ENCODE measurements around the gene YTHDC2. TPM values are rescaled to one million over a fixed set of nuclear protein-coding genes. Genes with fewer than 3 reads are reported as not detected.

Gene YTHDC2
- total RNA-seq, 2 donors from 2014 or later = 25.6 to 27.4 TPM

DNA sequence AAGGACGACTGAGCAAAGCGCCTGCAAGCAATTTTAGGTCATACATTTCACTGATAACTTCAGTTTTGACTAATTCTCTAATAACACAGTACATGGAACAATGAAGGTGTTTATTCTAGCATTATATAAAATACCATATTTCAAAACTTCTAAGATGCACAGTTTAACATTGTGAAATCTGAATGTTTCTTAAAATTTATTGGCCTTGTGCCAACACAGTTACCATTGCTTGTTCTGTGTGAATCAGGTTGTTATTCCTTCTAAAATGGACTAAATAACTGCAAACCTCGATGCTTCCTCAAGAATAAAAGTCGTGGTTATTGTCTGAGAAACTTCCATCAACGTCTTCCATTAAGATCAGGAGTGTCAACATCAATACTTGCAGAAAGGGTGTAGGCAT, 33.3 kb upstream of the YTHDC2 start:
- no peaks in the 10 kb centered on the region for H3K36me3 Mint-ChIP-seq (ENCODE audit: low read depth)
- no peak overlapping the region for H3K9ac ChIP-seq (ENCODE audit: extremely low read depth, low read length, poor library complexity, severe bottlenecking)
- H3K27me3 ChIP-seq (ENCODE audit: control insufficient read depth, insufficient read depth, low read length, poor library complexity, severe bottlenecking) = peaks cover 29% of the 10 kb centered on the region
- no peaks in the 10 kb centered on the region for H3K4me1 Mint-ChIP-seq
- H3K27me3 Mint-ChIP-seq (ENCODE audit: insufficient read depth) = peaks cover 17% of the 10 kb centered on the region
- H3K36me3 ChIP-seq (ENCODE audit: control insufficient read depth, insufficient read depth, low read length) = no peaks in the 10 kb centered on the region
- no peak for DNase-seq
- no peak overlapping the region for H3K4me3 Mint-ChIP-seq
- H3K4me3 ChIP-seq (ENCODE audit: low read length) = no peak overlapping the region
- H3K9me3 Mint-ChIP-seq = no peaks in the 10 kb centered on the region
- H3K4me1 ChIP-seq (ENCODE audit: control insufficient read depth, insufficient read depth, low read length) = no peaks in the 10 kb centered on the region
- H3K27ac ChIP-seq (ENCODE audit: low read depth, low read length) = no peak overlapping the region
- no peaks in the 10 kb centered on the region for H3K9me3 ChIP-seq (ENCODE audit: control insufficient read depth, low read length)
- no peak overlapping the region for H3K27ac Mint-ChIP-seq
- 85 to 94% methylated on average over 3 to 5 of the region's 5 CpGs for WGBS, 2 experiments (ENCODE audit: insufficient coverage in 1 of 2, insufficient read length in 1 of 2)
- TF ChIP-seq, protein P1, sequence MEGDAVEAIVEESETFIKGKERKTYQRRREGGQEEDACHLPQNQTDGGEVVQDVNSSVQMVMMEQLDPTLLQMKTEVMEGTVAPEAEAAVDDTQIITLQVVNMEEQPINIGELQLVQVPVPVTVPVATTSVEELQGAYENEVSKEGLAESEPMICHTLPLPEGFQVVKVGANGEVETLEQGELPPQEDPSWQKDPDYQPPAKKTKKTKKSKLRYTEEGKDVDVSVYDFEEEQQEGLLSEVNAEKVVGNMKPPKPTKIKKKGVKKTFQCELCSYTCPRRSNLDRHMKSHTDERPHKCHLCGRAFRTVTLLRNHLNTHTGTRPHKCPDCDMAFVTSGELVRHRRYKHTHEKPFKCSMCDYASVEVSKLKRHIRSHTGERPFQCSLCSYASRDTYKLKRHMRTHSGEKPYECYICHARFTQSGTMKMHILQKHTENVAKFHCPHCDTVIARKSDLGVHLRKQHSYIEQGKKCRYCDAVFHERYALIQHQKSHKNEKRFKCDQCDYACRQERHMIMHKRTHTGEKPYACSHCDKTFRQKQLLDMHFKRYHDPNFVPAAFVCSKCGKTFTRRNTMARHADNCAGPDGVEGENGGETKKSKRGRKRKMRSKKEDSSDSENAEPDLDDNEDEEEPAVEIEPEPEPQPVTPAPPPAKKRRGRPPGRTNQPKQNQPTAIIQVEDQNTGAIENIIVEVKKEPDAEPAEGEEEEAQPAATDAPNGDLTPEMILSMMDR (conservative IDR thresholded peaks at IDR 0.05) = no peak

- WGBS, 2 experiments (ENCODE audit: insufficient coverage in 1 of 2, insufficient read length in 1 of 2) = 2 to 4% methylated on average over 10 to 18 of the region's 18 CpGs
- TF ChIP-seq, protein P1 (conservative IDR thresholded peaks at IDR 0.05) = peak; percentile 23
- H3K9ac ChIP-seq (ENCODE audit: extremely low read depth, low read length, poor library complexity, severe bottlenecking) = no peak overlapping the region
- peak overlapping the region; percentile 90 for H3K4me3 ChIP-seq (ENCODE audit: low read length)
- peaks cover 65% of the 10 kb centered on the region for H3K27me3 ChIP-seq (ENCODE audit: control insufficient read depth, insufficient read depth, low read length, poor library complexity, severe bottlenecking)
- peaks cover 20% of the 10 kb centered on the region for H3K9me3 ChIP-seq (ENCODE audit: control insufficient read depth, low read length)
- Mint-ChIP-seq H3K27me3 (ENCODE audit: insufficient read depth) (peaks cover 66% of the 10 kb centered on the region), H3K4me3 (peak overlapping the region; percentile 79), H3K4me1 (peaks cover 3% of the 10 kb centered on the region), H3K36me3 (ENCODE audit: low read depth) (peaks cover 5% of the 10 kb centered on the region), H3K27ac (no peak overlapping the region), H3K9me3 (peaks cover 28% of the 10 kb centered on the region)
- DNase-seq = no peak
- H3K27ac ChIP-seq (ENCODE audit: low read depth, low read length) = no peak overlapping the region
- H3K4me1 ChIP-seq (ENCODE audit: control insufficient read depth, insufficient read depth, low read length) = no peaks in the 10 kb centered on the region
- no peaks in the 10 kb centered on the region for H3K36me3 ChIP-seq (ENCODE audit: control insufficient read depth, insufficient read depth, low read length)
These were observed 26.1 kb upstream of the YTHDC2 start for GRCh38 chr5:113487416-113487780.

DNA sequence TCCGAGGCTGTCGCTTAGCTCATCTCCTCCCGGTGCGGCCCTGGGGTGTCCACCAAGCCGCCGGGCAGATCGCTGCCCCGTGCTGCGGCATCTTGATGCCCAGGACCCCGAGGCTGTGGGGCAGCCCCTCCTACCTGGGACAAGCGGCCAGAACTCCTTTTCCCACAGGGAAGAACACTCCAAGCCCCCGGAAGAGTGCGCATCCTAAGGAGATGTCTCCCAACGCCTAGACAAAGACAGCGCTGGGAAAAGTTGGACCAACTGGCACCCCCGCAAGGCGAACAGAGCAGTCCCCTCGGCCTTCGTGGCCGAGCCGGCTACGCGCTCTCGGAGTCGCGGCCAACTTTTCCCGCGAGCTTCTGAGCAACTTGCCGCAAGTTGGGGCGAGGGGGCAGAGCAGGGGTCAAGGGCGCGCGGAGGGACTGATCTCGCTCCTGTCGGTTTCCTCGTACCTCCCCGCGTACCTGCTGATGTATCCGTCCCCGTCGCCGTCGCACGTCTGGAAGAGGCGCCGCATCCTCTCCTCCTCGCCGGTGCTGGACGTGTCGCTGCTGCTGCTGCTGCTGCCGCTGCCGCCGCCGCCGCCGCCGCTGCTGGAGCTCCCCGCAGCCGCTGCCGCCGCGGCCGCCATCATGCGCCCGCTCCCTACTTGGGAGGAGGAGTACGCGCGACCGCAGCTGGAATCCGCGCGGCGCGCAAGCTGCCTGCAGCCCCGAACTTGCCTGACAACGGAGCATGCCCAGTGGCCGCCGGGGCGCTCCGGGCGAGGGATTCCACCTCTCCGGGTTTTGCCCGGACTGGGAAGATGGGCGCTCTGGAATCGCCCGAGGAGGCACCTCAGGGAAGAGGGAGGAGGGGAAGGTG, 25.5 kb upstream of the YTHDC2 start, which contains the start of gene MCC:
MCC (minus strand) TSS at position 673 of the 864 bp plus-strand sequence.
- TF ChIP-seq, protein P1 (conservative IDR thresholded peaks at IDR 0.05) = no peak
- peak within 1 kb of the TSS; percentile 39 for H3K27ac Mint-ChIP-seq
- peak within 1 kb of the TSS; percentile 79 for H3K4me3 Mint-ChIP-seq
- Histone ChIP-seq H3K4me3 (ENCODE audit: low read length) (peak within 1 kb of the TSS; percentile 90), H3K27me3 (ENCODE audit: control insufficient read depth, insufficient read depth, low read length, poor library complexity, severe bottlenecking) (peaks cover 65% of the 10 kb centered on the region), H3K9ac (ENCODE audit: extremely low read depth, low read length, poor library complexity, severe bottlenecking) (peak within 1 kb of the TSS; percentile 42), H3K9me3 (ENCODE audit: control insufficient read depth, low read length) (peaks cover 20% of the 10 kb centered on the region), H3K4me1 (ENCODE audit: control insufficient read depth, insufficient read depth, low read length) (no peaks in the 10 kb centered on the region), H3K36me3 (ENCODE audit: control insufficient read depth, insufficient read depth, low read length) (no peaks in the 10 kb centered on the region), H3K27ac (ENCODE audit: low read depth, low read length) (no peak within 1 kb of the TSS)
- peak; percentile 97 for DNase-seq
- peaks cover 3% of the 10 kb centered on the region for H3K4me1 Mint-ChIP-seq
- 0% methylated on average over 45 to 86 of the region's 86 CpGs for WGBS, 2 experiments (ENCODE audit: insufficient coverage in 1 of 2, insufficient read length in 1 of 2)
- peaks cover 66% of the 10 kb centered on the region for H3K27me3 Mint-ChIP-seq (ENCODE audit: insufficient read depth)
- H3K9me3 Mint-ChIP-seq = peaks cover 29% of the 10 kb centered on the region
- H3K36me3 Mint-ChIP-seq (ENCODE audit: low read depth) = peaks cover 5% of the 10 kb centered on the region
